GM21529 (cell line): ENCODE data around the gene SIRPB1.
"Not testable (repeated sequence)": the region's sequence is repeated elsewhere in the genome, so short reads cannot be mapped to it uniquely, and the experiment has no call there.

Source experiments
- ATAC-seq: cut with Tn5 transposase; IDR thresholded peaks from one replicate; pipeline ENCODE4 v1.9.1; 2021; ENCODE audit not compliant: unreplicated experiment

SIRPB1 gene

DNA sequence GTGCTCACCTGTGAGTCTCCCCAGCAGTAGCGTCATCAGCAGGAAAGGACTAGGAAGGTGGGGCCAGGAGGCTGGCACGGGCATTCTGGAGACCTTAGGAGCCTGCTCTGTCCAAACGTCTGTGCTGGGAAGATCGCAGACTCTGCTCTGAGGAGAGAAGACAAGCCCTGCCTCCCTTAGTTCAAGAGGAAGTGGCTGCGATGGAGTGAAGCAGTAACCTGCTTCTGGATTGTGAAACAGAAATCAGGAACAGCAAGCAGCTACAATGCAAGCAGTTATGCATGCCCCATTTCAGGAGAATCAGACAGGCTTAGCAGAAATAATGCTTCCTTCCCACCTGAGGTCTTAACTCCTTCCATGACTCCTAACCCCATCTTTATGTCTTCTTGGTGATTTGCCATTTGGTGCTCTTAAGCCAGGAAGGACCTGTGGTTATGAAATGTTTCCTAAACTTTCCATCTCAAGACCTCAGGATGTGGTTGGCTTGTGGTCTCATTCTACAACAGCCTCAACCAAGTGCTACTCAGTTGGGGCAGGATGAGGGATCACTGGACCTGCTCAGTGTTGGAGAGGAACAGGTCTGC lies at the start of gene SIRPB1:
Gene SIRPB1, minus strand, starts transcription at position 149 of the 584 bp plus-strand sequence. Its CDS starts 65 bp downstream, at position 84.
- no peak for ATAC-seq

DNA sequence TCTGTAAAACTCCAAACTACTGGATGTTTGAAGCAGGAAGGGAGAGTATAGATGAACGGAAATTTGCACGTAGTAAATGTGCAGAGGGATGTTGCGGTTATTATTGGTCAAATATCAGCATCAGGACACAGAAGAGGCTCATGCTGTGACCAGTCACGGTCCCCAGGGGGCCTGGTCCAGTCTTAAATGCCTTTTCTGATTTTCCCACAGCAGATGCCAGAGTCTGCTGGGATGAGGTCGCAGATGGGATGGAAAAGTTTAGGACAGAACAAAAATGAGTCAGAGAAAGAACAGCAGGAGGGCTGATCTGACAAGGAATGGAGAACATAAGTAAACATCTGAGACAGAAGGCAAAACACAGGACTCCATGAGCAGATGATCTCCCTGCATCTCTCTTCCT lies 49.5 kb upstream of the SIRPB1 start:
- no peak for ATAC-seq

DNA sequence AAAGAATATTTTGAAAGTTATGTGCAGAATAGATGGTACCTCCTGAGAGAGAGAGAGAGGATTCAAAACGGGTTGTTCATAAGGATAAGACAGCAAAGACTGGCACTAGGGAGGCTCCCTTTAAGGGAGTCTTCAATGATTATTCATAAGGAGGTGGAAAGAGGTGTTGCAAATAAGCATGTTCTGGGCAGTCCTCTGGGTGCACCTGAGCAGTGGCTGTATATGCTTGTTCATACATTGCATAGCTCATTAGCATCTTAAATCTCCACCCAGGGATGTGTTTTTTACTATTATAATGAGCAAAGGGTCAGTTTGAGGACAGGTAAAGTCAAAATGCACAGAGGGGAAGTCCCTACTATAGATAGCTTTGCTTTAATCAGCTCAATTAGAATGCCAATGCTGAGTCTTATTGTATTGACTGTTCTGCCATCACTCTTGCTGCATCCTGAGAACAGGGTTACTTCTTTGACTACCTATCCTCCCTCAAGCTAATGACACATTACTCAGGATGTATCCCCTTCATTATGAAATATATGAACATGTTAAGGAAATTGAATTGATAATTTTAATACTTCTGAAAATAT lies 47.8 kb upstream of the SIRPB1 start:
- no peak for ATAC-seq

DNA sequence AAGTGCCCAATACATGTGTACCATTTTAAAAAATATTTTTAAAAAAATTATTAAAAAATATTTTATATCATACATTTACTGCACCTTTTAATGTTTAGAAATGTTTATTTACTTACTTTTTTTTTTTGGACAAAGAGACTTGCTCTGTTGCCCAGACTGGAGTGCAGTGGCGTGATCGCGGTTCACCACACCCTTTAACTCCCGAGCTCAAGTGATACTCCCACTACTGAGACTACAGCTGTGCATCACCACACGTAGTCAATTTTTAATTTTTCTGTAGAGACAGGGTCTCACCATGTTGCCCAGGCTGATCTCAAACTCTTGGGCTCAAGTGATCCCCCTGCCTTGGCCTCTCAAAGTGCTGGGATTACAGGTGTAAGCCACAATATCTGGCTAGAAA lies 47.0 kb upstream of the SIRPB1 start:
- ATAC-seq = no peak

DNA sequence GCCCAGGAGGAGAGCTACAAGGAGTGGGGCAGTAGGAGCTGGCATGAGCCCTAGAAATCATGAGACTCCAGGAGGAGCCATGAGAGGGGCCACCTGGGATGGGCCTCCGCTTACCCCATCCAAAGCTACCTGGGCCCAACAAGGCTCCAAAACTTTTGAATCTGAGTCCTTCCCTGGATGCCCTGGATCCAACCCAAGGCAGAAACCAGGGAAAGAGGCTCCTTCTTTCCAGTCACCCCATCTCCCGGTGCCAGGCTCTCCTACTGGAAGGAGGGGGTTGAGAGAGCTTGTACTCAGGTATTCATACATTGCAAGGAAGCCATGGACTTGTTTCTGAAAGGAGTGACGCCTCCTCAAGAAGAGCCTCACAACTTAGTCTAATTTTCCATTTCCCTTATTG lies 45.5 kb upstream of the SIRPB1 start:
- no peak for ATAC-seq

DNA sequence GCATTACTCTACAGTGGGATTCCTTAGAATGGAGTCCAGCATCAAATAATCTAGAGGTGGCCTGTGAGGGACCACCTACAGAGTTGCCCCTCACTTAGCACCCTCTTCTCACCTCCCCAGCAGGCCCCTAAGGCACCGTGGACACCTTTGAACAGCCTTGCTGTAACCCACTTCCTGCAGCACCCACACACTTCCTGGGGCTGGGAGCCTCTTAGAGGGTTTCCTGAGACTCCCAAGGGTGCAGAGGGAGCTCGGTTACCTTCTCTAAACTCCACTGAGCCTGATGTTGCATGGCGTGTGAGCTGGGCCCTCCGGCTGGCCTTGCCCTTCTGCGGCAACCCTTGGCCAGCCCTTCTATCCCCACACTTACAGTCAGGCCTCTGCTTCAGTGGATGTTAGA lies 45.1 kb upstream of the SIRPB1 start:
- no peak for ATAC-seq

DNA sequence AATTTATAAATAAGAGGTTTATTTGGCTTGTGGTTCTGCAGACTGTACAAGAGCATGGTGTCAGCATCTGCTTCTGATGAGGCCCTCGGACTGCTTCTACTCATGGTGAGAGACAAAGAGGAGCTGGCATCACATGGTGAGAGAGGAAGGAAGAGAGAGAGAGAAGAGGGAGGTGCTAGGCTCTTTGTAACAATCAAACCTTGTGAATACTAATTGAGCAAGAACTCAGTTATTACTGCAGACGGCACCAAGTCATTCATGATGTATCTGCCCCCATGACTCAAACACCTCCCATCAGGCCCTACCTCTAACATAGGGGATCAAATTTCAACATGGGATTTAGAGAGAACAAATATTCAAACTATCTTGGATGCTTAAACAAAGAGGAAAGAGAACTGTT lies 44.1 kb upstream of the SIRPB1 start:
- no peak for ATAC-seq

DNA sequence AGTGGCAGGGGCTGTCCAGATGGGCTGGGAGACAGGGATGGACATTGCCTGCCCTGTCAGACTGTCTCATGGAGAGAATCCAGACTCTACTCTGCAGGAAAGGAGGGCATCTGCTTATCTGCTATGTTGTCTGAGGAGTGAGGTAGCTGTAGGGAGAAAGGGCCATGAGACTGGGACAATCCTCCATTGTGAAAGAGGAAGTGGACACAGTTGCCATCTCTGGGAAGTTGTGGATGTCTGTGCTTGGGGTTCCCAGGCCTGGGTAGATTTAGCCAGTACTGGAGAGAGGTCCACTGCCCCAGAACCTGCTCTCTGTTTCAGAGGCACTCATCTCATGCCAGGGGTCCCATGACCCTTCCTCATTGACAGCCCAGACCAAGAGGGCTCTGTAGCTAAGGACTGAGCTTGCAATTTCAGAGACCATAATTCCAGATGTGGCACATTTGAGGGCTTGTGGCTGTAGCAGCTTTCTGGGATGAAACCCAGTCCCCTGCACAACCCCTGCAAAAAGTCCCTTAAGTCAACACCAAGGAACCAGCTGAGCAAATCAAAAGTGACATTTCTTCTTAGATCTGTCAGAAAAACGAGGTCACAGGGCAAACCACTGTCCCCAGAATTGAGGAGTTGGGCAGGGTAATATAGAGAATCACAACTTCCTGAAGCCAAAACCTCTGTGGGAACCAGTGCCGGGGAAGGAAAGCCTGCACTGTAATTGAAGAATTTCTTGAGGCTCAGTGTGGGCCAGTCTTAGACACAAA lies 41.9 kb upstream of the SIRPB1 start:
- no peak for ATAC-seq

DNA sequence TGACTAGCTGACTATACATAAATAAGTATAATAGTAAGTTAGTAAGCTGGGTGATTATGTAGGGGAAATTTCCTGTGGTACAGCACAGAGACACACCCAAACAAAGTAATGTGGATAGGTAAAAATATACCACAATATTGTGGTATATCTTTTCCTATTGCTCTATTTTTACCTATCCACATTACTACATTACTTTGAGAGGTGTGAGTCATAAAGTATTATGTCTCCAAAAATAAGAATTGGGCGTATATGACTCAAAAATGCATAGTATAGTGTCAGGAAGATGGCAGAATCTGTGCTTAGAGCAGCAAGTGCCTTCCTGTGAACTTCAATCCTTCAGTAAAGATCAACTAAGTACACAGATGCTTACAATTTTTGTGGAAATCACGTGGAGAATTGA lies 40.4 kb upstream of the SIRPB1 start:
- ATAC-seq = no peak

DNA sequence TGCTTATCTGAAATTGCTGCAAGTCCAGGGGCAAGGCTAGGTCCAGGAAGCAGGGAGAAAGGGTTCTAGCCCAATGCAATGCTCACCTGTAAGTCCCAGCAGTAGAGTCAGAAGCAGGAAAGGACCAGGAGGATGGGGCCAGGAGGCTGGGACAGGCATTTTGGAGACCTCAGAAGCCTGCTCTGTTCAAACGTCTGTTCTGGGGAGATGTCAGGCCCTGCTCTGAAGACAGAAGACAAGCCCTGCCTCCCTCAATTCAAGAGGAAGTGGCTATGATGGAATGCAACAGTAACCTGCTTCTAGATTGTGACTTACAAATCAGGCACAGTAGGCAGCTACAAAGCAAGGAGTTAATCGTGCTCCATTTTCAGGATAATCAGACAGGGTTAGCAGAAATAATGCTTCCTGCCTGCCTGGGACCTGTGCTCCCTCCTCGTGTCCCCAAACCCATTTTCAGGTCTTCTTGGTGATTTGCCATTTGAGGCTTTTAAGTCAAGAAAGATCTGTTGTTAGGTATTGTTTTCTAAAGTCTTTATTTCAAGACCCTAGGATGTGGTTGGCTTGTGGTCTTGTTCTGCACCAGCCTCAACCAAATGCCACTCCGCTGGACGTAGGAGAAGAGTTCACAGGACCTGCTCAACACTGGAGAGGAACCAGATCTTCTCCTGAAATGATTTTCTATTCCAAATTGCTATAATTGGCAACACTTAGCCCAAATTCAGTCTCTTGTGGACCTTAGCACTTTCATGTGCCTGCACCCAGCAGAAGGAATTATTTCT lies 37.9 kb upstream of the SIRPB1 start, which contains the start of gene SIRPG:
Gene SIRPG, minus strand, starts transcription at position 224 of the 779 bp plus-strand sequence. Its CDS starts 65 bp downstream, at position 159.
- ATAC-seq = no peak

DNA sequence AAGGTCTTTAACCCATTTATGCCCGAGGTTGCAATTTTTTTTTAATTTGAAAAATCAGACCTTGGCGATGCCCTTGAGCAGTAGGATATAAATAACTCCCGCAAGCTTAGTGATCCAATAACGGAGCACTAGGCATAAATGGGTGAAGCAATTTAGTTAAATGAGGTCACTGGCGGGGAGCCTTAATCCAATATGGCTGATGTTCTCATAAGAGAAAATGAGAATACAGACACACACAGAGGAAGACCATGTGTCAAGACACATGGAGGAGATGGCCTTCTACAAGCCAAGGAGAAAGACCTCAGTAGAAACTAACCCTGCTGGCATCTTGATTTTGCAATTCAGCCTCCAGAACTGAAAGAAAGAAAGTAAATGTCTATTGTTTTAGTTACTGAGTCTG lies 37.0 kb upstream of the SIRPB1 start:
- ATAC-seq = no peak

DNA sequence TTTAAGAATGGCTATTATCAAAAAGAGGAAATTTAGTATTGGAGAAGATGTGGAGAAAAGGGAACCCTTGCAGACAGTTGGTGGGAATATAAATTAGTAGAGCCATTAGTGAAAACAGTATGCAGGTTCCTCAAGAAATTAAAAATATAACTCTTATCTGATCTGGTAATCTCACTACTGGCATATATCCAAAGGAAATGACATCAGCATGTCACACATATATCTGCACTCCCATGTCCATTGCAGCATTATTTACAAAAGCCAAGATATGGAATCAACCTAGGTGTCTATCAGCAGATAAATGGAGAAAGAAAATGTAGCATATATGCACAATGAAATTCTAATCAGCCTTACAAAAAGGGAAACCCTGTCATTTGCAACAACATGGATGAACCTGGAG lies 35.2 kb upstream of the SIRPB1 start:
- no peak for ATAC-seq

DNA sequence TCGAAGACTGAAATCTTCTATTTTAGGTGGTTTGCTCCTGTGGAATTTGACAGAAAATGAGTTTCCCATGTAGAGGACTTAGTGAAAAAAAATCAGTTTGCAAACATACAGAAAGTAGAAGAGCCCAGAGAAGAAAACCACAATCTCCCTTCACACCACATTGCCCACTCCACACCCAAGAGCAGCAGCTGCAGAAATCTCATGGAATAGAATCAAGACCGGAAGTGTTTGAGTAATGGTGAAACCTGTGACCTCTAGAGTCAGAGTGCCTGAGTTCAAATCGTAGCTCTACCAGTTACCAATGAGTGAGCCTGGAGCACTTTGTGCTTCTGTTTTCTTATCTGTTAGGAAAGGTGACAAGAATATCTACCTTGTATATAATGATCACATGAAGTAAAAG lies 33.2 kb upstream of the SIRPB1 start:
- ATAC-seq = no peak

DNA sequence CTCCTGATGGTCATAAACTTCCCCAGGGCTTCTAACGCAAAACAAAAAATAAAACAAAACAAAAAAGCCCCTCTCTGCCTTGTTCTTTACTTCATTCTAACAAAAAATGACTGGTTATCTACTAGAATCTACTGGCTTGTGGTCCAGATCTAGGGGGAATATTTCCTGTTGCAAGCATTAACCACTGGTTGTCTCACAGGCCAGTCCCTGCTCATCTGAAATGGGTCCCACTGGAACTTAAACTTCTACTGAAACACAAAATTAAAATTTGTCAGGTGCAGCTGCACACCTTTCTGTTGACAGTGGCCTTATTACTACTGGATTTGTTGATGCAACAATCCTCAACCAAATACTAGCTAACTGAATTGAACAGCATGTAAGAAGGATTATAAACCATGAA lies 32.3 kb upstream of the SIRPB1 start:
- no peak for ATAC-seq

DNA sequence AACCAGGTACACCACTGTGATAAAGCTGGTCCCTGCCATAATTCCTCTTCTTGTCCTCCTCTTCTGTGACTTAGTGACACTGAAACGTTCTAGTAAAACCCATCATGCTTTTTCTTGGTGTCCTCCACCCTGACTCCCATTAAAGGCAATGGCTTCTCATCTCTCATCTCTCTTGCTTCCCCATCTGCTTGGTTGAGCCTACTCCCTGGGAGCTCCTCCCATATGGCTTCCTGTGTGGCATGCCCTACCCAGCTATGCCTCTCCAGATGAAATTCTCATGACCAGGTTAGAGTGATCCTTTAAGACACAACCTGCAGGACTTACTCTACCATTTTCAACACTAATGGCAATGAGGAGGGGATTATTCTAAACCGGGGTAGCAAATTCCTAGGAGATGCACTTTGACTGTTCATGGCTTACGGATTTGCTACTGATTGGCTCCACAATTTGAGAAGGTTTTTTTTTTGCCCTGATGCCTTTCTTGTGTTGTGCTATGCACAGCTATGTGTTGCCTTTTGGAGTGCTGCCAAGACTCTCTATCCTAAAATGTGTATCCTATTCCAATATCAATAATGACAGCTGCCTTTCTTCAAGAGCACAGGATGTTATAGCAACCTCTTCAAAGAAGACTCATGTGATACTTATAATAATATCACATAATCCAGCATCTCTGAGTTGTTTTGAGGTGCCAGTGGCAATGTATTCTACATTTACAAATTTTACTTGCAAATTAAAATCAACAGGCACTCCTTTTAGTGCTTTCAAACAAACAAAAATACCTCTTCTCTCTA lies 31.7 kb upstream of the SIRPB1 start:
- no peak for ATAC-seq

DNA sequence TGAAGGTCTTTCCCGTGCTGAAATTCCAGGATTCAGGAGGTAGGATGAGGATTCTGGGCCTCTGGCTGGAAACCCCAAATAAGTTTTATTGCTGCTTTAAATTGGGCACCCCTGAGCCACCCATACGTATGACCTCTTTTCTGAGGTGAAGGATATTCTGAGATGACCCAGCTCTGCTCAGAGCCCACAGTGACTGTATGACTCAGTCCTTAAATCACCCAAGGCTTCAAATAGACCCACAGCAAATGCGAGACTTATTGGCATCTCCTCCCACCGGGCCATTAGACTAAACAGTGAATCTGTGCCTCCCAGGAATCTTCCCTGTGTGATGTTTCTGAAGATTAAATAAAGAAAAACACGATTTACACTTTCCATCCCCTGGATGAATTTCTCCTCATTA lies 28.3 kb upstream of the SIRPB1 start:
- ATAC-seq = no peak

DNA sequence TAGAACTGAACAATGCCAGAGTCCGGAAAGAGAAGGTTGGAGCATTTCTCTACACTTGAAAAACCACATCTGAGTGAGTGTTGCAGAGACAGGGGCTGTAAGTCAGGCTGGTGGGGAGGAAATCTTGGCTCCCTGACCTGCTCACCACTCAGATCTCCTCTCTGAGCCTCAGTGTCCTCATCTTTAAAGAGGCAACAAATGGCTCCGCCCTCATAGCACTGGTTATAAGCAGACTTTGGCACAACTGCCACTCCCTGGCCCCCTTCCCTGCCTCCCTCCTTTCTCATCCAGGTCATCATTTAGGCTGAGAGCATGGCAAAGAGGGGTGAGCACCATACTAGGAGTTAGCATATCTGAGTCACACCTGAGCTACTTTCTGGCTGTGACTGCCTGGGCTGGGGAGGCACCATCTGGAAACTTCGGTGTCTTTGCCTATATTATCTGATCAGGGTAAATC lies 27.2 kb upstream of the SIRPB1 start:
- ATAC-seq = no peak

DNA sequence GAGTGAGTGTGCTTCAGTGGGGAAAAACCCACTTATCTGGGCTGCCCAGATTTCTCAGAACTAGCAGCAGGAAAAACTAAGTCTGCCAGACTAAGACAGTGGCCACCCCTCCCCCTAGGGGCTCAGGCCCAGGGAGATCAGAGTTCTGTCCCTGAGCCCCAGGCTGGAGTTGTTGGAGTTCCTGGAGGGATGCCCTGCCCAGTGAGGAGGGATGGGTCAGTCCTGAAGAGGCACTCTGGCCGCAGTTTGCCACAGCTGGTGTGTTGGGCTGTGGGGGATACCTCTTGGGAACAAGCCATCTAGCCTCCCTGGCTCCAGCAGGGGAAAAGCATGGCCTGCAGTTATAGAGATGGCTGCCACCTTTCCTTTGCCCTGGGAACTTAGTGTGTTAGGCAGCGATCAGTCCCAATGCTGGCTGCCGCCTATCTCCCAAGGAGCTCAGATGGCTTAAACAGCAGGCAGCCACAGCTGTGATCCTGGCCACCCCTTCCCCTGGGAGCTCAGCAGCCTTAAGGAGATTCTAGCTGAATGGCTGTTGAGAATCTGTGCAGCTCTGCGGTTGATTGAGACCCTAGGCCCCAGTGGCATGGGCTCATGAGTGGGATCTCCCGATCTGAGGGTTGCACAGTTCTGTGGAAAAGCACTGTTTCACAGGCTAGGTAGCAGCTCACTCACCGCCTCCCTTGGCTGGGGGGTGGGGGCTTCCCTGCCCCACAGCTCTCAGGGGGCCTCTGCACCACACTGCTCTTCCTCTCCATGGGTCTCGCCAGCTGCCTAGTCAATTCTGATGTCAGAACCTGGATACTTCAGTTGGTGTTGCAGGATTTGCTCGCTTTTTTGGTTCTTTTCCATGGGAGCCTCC lies 24.5 kb upstream of the SIRPB1 start:
- no peak for ATAC-seq

DNA sequence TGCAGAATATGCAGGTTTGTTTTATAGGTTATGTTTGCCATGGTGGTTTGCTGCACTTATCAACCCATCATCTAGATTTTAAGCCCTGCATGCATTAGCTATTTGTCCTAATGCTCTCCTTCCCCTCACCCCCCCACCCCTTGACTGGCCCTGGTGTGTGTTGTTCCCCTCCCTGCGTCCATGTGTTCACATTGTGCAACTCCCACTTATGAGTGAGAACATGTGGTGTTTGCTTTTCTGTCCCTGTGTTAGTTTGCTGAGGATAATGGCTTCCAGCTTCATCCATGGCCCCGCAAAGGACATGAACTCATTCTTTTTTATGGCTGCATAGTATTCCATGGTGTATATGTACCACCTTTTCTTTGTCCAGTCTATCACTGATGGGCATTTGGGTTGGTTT lies 18.8 kb upstream of the SIRPB1 start:
- not testable (repeated sequence) for ATAC-seq

DNA sequence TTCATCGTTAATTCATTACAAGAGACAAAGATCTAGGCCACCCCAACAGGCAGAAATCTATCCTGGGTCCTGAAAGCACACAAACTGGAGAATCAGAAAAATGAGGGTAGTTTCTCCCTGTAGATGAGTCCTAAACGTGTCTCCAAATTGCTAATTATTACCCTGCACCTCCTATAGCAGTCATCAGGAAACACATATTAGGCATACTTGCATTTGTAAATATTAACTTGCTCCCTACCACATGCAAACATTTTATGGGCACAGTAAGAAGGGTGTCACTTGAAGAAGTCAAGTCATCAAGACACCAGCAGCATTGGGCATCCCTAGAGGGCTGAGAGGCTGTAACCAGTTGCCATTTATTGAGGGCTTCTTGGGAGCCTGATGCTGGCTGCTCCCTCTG lies 17.9 kb upstream of the SIRPB1 start:
- no peak for ATAC-seq
